PC-3 (cell line): ENCODE results near the gene ADRM1. TPM values are rescaled to one million over a fixed set of nuclear protein-coding genes. Genes with fewer than 3 reads are reported as not detected.

Experiments used
- ATAC-seq: fragments of 200-7000 bp; cut with Tn5 transposase; 2 replicates; pipeline ENCODE4 v1.9.1; 2020; ENCODE audit warnings: mild to moderate bottlenecking, moderate library complexity
- BruUV-seq: library from RNA; stranded (reverse); fragments of 400-500 nt; replicated peaks from 2 replicates; lab custom pipeline; 2021; lab: Mats Ljungman, UMichigan
- CTCF ChIA-PET: fragments of 300-600 bp; sonication (Branson Sonifier 250); formaldehyde crosslinking; loops from one replicate; lab custom pipeline; 2022; ENCODE audit warnings: antibody characterized with exemption; lab: Charles Lee
- POLR2A ChIA-PET: fragments of 300-600 bp; sonication (Branson Sonifier 250); formaldehyde crosslinking; loops from one replicate; lab custom pipeline; 2022; ENCODE audit warnings: antibody characterized with exemption; ENCODE audit not compliant: unreplicated experiment; lab: Charles Lee
- DNase-seq: peaks from one replicate; pipeline ENCODE4 v3.0.0-alpha.2; 2015
- H2AFZ ChIP-seq: fragments of 300-600 bp; sonication (generic); 2 replicates; pipeline ENCODE4 v1.6.0; 2016; ENCODE audit warnings: antibody characterized with exemption, low read length
- H3F3A ChIP-seq: fragments of 300-600 bp; sonication (generic); one replicate; pipeline ENCODE4 v1.6.0; 2017; ENCODE audit warnings: antibody characterized with exemption, low read length, control low read depth, mild to moderate bottlenecking; ENCODE audit not compliant: unreplicated experiment
- H3K27ac ChIP-seq: fragments of 300-600 bp; sonication (generic); 2 replicates; pipeline ENCODE4 v1.5.1; 2016; ENCODE audit warnings: mild to moderate bottlenecking, low read length
- H3K27me3 ChIP-seq: fragments of 300-600 bp; sonication (generic); 2 replicates; pipeline ENCODE4 v1.6.1; 2016; ENCODE audit warnings: low read length, mixed read lengths
- H3K36me3 ChIP-seq: fragments of 300-600 bp; sonication (generic); 2 replicates; pipeline ENCODE4 v1.6.1; 2016; ENCODE audit warnings: low read depth, mixed run types, low read length, mixed read lengths
- H3K4me1 ChIP-seq: fragments of 300-600 bp; sonication (generic); 2 replicates; pipeline ENCODE4 v1.5.1; 2016; ENCODE audit warnings: low read length; ENCODE audit not compliant: insufficient read depth
- H3K4me2 ChIP-seq: fragments of 300-600 bp; sonication (generic); 2 replicates; pipeline ENCODE4 v1.6.0; 2016; ENCODE audit warnings: low read length
- H3K4me3 ChIP-seq: fragments of 300-600 bp; sonication (generic); 2 replicates; pipeline ENCODE4 v1.5.1; 2016; ENCODE audit warnings: mild to moderate bottlenecking, low read length, mixed read lengths
- H3K79me2 ChIP-seq: fragments of 300-600 bp; sonication (generic); 2 replicates; pipeline ENCODE4 v1.6.1; 2017; ENCODE audit warnings: low read length, mixed read lengths
- H3K9ac ChIP-seq: fragments of 300-600 bp; sonication (generic); 2 replicates; pipeline ENCODE4 v1.6.0; 2016; ENCODE audit warnings: mild to moderate bottlenecking, low read length
- H3K9me2 ChIP-seq: fragments of 300-600 bp; sonication (generic); replicated peaks from 2 replicates; pipeline ENCODE4 v1.6.1; 2016; ENCODE audit warnings: mixed run types, low read length, mixed read lengths
- H3K9me3 ChIP-seq: fragments of 300-600 bp; sonication (generic); 2 replicates; pipeline ENCODE4 v1.6.1; 2016; ENCODE audit warnings: low read length, mixed read lengths
- H4K20me1 ChIP-seq: fragments of 300-600 bp; sonication (generic); 2 replicates; pipeline ENCODE4 v1.6.1; 2016; ENCODE audit warnings: low read length, mixed read lengths
- CTCF ChIP-seq: fragments of 300-600 bp; sonication (generic); conservative IDR thresholded peaks from 2 replicates; pipeline ENCODE4 v1.5.1; 2017; ENCODE audit warnings: antibody characterized with exemption, low read depth, mild to moderate bottlenecking, low read length
- EZH2 ChIP-seq: fragments of 300-600 bp; sonication (generic); IDR thresholded peaks from one replicate; pipeline ENCODE4 v1.6.1; 2017; ENCODE audit warnings: antibody characterized with exemption, mild to moderate bottlenecking, low read length; ENCODE audit not compliant: unreplicated experiment
- EZH2phosphoT487 ChIP-seq: fragments of 300-600 bp; sonication (generic); IDR thresholded peaks from 2 replicates; pipeline ENCODE4 v1.6.1; 2018; ENCODE audit warnings: mild to moderate bottlenecking, antibody characterized with exemption, low read length, borderline replicate concordance
- intact Hi-C: fragments of 100-400 bp; cut with micrococcal nuclease; formaldehyde crosslinking; loops from 2 replicates; pipeline ENCODE4 v1.9.0; 2023
- total RNA-seq: library from RNA; depleted of rRNA; stranded (reverse); fragments of >200 nt; gene quantifications from 2 replicates; pipeline ENCODE4 v1.2.3, GENCODE V29; 2014

ADRM1 gene
- total RNA-seq, 1 experiment from 2014 or later = 374 TPM

- no peaks in the 10 kb centered on the region for H3K27me3 ChIP-seq
- no peaks in the 10 kb centered on the region for H3K9me3 ChIP-seq
- ChIA-PET POLR2A (no interaction called here), CTCF (no interaction called here)
- intact Hi-C loops = no loop called here
- H3F3A ChIP-seq = no peaks in the 10 kb centered on the region
- no peak overlapping the region for H2AFZ ChIP-seq
- no peaks in the 10 kb centered on the region for H4K20me1 ChIP-seq
- no peak overlapping the region for H3K4me2 ChIP-seq
- no peaks in the 10 kb centered on the region for H3K9me2 ChIP-seq
- H3K9ac ChIP-seq = no peak overlapping the region
- no TSS peak for BruUV-seq
- TF ChIP-seq EZH2 (no peak), CTCF (no peak), EZH2phosphoT487 (no peak)
- H3K4me1 ChIP-seq = no peaks in the 10 kb centered on the region
- ATAC-seq (peak; percentile 42), DNase-seq (no peak)
- H3K27ac ChIP-seq = no peak overlapping the region
- H3K79me2 ChIP-seq = no peaks in the 10 kb centered on the region
- H3K36me3 ChIP-seq = peaks cover 13% of the 10 kb centered on the region; the same call in 1 of the 2 replicates
- no peak overlapping the region for H3K4me3 ChIP-seq
Measured at GRCh38 chr20:62274332-62274950, 28.4 kb upstream of the ADRM1 start.

- H3K9me2 ChIP-seq = no peaks in the 10 kb centered on the region
- CTCF ChIA-PET = no interaction called here
- no peaks in the 10 kb centered on the region for H4K20me1 ChIP-seq
- no peaks in the 10 kb centered on the region for H3K9me3 ChIP-seq
- TF ChIP-seq EZH2 (no peak), CTCF (no peak), EZH2phosphoT487 (no peak)
- H2AFZ ChIP-seq = no peak overlapping the region
- no peaks in the 10 kb centered on the region for H3K27me3 ChIP-seq
- no TSS peak for BruUV-seq
- DNase-seq = no peak
- H3K79me2 ChIP-seq = no peaks in the 10 kb centered on the region
- no peaks in the 10 kb centered on the region for H3K4me1 ChIP-seq
- H3K36me3 ChIP-seq = peaks cover 21% of the 10 kb centered on the region; the same call in 1 of the 2 replicates
- no peak overlapping the region for H3K4me2 ChIP-seq
- H3F3A ChIP-seq = no peaks in the 10 kb centered on the region
- POLR2A ChIA-PET = no interaction called here
- no peak overlapping the region for H3K4me3 ChIP-seq
- intact Hi-C loops = no loop called here
- H3K27ac ChIP-seq = no peak overlapping the region
- no peak for ATAC-seq
- no peak overlapping the region for H3K9ac ChIP-seq
Measured at GRCh38 chr20:62275219-62275618, 27.6 kb upstream of the ADRM1 start.

- peaks cover 30% of the 10 kb centered on the region; the same call in 1 of the 2 replicates for H3K36me3 ChIP-seq
- intact Hi-C loops = no loop called here
- H3K4me1 ChIP-seq = no peaks in the 10 kb centered on the region
- H3K9me3 ChIP-seq = no peaks in the 10 kb centered on the region
- TF ChIP-seq EZH2phosphoT487 (no peak), CTCF (no peak), EZH2 (no peak)
- no peaks in the 10 kb centered on the region for H3K27me3 ChIP-seq
- ATAC-seq (no peak), DNase-seq (no peak)
- H3K4me2 ChIP-seq = no peak overlapping the region
- H3K79me2 ChIP-seq = no peaks in the 10 kb centered on the region
- H2AFZ ChIP-seq = no peak overlapping the region
- no peaks in the 10 kb centered on the region for H3K9me2 ChIP-seq
- POLR2A ChIA-PET = no interaction called here
- H3K27ac ChIP-seq = no peak overlapping the region
- no peak overlapping the region for H3K9ac ChIP-seq
- H3F3A ChIP-seq = no peaks in the 10 kb centered on the region
- no TSS peak for BruUV-seq
- H4K20me1 ChIP-seq = no peaks in the 10 kb centered on the region
- H3K4me3 ChIP-seq = no peak overlapping the region
- CTCF ChIA-PET = no interaction called here
Measured at GRCh38 chr20:62276439-62276838, 26.4 kb upstream of the ADRM1 start.
